HG03159 (cell line): Measurements from ENCODE around the gene FABP1.
A peak's percentile ranks its signal among the peaks of the same experiment; 100 is the strongest.

ENCODE experiments used
- ATAC-seq: cut with Tn5 transposase; IDR thresholded peaks from one replicate; pipeline ENCODE4 v1.9.1; 2021; ENCODE audit warnings: mild to moderate bottlenecking, moderate library complexity; ENCODE audit not compliant: unreplicated experiment

The FABP1 gene

DNA sequence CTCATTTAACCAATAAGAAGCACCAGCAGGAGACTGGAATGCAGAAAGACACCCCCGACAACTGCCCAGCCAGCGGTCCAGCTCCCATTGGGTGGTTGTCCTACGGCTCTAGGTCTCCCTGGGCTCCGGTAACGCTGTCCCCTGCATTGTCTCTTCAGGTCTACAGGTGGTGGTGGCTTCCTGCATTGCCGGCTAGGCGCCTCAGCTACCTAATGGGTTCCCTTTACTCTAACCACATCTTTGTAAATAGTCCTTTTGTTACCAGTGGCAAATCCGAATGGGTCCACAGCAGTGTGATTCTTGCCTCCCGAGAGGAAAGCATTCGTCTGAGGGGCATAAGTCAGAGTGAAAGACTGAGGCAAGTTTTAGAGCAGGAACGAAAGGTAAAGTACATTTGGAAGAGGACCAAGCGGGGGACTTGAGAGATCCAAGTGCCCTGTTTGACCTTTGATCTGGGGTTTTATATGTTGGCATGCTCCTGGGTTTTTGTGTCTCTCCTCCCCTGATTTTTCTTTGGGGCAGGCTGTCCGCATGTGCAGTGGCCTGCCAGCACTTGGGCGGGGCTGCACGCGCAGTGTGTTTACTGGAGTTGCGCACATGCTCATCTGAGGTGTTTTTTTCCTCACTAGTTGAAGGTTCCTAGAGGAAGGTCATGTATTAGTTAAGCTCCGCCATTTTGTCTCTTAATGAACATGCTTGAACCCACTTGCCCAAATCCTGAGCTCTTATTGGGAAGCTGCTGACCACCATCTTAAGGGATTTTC is 11.0 kb downstream of the FABP1 start:
- ATAC-seq = no peak

- no peak for ATAC-seq
These were observed 11.9 kb downstream of the FABP1 start for GRCh38 chr2:88115825-88116518.

DNA sequence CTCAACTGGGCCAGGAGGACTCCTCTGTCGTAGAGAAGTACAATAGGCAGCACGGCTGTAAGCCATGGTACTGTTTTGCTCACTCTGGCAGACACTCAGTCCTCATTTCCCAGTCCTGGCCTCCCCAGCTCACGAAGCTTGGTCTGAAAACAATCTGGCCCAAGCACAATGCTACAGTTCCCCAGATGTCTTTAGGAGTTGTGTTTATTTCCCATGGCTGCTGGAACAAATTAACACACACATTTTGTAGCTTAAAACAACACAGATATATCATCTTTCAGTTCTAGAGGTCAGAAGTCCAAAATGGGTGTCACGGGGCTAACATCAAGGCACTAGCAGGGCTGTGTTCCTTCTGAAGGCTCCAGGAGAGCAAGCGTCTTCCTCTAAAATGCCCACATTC is 13.0 kb downstream of the FABP1 start:
- no peak for ATAC-seq

GRCh38 chr2:88113069-88113468 is 14.8 kb downstream of the FABP1 start:
- no peak for ATAC-seq

DNA sequence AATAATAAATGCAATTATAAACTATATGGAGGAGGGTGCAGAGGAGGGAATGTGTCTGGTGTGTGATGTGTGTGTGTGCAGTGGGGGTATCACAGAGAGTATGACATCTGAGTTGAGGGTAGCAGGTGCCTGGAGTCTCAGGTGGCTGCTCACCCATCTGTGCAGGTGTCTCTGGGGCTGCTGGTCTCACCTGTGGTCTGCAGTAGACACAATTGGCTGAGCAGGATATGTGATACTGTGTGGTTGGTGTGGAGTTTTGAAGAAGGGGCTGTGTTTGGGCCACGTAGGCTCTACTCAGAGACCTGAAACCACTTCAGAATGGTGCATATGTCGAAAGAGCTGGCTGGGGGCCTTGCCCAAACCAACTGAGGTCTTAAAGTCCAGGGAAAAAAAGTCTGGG is 17.0 kb downstream of the FABP1 start:
- ATAC-seq = peak; percentile 52

DNA sequence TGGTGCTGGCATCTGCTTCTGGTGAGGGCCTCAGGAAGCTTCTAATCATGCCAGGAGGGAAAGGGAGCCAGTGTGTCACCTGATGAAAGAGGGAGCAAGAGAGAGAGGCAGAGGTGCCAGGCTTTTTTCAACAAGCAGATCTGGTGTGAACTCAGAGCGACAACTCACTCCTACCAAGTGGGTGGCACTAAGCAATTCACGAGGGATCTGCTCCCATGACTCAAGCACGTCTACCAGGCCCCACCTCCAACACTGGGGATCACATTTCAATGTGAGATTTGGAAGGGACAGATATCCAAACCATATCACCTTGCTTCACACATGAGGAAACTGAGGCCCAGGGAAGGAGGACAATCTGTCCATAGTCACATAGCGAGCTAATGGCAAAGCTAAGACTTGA is 19.1 kb downstream of the FABP1 start:
- no peak for ATAC-seq

GRCh38 chr2:88100489-88100858 is 27.4 kb downstream of the FABP1 start:
- ATAC-seq = no peak

GRCh38 chr2:88099798-88100488 is 27.9 kb downstream of the FABP1 start:
- no peak for ATAC-seq

- ATAC-seq = no peak
These were observed 29.3 kb downstream of the FABP1 start for GRCh38 chr2:88098558-88098900.

DNA sequence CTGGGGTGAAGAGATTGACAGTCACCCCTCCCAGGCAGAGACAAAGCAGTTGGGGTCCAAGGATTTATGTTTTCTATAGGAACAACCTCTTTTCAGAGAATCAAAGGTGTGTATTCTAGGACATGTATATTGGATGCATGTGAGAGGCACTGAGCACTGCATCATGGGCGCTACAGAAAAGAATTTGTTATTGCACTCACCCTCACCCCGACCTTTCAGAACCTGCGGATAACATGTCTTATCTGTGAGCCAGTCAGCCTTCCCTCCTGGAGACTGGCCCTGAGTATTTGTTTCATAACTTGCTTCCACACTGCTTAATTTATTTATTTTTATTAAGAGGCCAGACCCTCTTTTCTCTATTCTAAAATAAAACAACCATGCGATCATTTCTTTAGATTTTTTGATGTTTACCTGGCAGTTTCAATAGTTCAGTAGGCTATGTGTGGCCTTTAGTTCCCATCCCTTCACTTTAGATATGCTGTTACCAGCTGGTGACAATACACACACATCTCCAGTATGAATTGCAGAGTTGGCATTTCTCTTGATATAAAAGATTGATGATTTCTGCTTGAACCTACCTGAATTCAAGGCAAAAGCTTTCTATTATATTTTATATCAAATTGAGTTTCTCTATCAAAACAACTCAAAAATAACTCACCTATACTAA is 29.8 kb downstream of the FABP1 start:
- ATAC-seq = no peak

DNA sequence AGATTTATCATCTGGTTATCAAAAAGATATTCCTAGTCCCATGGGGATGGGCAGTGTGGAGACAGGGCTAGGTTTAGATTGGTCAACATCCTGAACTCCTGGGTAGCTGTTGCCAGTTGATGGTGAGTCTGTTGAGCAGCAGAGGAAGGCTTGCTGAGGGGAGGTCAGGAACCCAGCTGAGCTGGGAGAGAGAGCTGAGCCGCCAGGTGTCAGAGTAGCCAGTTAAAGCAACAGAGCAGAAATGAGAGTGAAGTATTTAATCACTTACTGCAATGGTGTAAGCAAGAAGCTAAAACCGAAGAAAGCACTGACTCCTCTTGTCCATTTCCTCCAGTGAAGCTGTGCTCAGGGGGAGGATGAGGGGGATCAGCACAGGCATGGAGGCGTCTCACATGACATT is 30.7 kb downstream of the FABP1 start:
- ATAC-seq = no peak

DNA sequence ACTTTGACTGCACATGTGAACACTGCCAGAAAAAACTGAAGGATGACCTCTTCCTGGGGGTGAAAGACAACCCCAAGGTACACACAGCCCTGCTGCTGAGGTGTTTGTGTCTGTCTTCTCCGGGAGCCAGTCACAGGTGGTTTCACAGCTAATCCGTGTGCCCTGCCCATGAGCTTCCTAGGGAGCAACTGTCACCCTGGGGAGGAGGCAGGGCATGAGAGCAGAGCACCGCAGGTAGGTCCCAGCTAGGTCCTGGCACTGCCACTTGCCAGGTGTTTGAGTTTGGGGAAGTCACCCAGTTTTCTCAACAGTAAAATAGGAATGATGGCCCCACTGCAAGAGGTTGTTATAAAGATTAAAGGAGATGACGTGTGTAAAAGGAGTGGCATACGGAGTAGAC is 31.2 kb downstream of the FABP1 start:
- no peak for ATAC-seq

DNA sequence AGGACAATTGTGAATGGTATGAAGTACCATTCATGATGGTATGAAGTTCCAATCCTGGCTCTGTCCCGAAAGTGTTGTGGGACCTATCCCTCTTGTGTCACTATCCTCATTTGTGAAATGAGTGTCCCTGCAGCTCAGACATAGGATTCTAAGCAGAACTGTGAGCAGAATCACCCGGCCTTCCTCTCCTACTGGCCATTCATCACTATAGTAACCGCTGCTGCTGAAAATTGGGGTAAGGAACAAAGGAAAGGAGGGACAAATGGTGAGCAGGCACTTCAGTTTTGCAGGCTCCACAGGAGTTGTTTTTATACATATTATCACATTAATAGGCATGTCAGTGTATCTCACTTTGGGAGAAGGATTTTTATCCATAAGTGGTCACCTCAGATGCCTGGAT is 32.8 kb downstream of the FABP1 start:
- no peak for ATAC-seq

- ATAC-seq = no peak
These were observed 35.1 kb downstream of the FABP1 start for GRCh38 chr2:88092773-88093172.

GRCh38 chr2:88091943-88092342 is 35.9 kb downstream of the FABP1 start:
- ATAC-seq = no peak

GRCh38 chr2:88090446-88091283 is 37.2 kb downstream of the FABP1 start:
- ATAC-seq = no peak

GRCh38 chr2:88088999-88089398 is 38.9 kb downstream of the FABP1 start:
- no peak for ATAC-seq

DNA sequence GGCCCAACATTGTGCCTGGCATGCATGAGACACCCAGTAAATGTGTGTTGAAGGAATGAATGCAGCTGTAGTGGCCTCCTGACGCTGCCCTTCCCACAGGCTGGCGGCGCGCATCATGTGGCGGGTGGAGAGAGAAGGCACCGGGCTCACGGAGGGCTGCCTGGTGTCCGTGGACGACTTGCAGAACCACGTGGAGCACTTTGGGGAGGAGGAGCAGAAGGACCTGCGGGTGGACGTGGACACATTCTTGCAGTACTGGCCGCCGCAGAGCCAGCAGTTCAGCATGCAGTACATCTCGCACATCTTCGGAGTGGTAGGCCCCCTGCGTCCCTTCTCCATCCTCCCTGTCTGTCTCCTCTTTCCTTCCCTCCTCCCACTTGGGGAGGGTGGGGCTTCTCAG is 40.1 kb downstream of the FABP1 start:
- no peak for ATAC-seq

DNA sequence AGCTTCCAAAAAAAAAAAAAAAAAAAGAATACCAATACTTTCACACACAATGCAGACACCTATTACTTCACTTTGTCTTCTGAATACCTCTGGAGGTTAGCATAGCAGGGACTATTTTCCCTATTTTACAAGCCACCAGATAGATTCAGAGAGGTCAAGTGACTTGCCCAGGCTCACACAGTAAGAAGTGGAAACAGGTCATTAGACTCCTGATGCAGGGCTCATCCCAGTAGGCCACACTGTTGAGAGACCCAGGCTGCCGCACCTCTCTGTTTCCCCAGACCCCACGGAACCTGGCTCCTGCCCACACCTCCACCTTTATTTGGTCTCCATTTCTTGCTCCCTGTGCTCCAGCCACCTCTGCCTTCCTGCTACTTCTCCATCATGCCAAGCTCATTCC is 40.8 kb downstream of the FABP1 start:
- ATAC-seq = no peak

DNA sequence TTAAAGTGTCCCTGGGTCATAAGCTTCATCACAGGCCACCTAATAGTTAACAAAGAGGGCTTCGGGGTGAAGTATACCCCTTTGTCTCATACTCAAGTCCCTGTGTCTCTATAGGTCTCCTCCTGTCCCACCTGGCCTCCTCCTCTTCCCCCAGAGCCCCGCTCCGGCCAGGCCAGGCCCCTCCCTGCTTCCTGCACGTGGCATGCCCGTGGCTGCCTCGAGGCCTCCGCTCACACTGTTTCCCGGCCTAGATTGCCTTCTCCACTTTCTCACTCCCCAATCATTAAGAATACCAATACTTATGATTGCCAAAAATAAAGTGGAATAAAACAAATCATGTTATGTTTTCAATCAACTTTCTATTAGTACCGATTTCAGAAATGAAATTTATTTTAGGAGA is 41.5 kb downstream of the FABP1 start:
- ATAC-seq = no peak

DNA sequence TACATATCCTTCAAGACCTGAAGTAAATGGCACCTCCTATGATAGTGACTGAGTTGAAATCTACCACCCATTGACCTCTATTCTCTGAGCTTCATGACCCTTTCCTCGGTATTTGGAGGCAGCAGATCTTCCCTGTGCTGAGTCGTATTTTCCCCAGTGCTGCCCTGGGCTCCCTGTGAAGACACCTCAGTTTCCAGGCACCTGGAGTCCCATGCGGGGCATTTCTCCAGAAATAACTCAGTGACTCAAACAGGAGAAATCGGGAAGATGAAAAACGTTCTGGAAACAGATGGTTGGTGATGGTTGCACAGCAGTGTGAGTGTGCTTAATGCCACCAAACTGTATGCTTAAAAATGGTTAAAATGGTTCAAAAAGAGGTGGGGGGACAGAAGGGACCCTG is 42.3 kb downstream of the FABP1 start:
- ATAC-seq = no peak
